ENCODE measurements around the gene CRX. TPM values are rescaled to one million over a fixed set of nuclear protein-coding genes. Genes with fewer than 3 reads are reported as not detected.

CRX gene
- total RNA-seq, 1 experiment from 2014 or later = not detected

DNA sequence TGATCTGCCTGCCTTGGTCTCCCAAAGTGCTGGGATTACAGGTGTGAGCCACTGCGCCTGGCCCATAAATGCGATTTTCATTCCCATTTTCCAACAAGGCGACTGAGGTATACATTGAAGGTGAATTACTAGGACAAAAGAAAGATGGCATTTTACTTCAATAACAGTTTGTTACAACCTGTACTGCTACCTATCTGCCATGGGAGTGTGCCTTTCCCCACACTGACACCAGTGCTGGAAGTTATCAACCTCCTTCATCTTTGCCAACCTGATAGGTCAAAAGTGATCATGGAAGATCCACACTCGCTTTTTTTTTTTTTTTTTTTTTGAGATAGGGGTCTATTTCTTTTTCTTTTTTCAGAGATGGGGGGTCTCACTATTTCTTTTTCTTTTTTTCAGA is 11.0 kb downstream of the CRX start:
- H3K9me3 ChIP-seq (ENCODE audit: insufficient read depth, low read depth) = no peaks in the 10 kb centered on the region; the same call in 1 of the 2 replicates
- intact Hi-C loops (cut with micrococcal nuclease; ENCODE audit: unreplicated experiment) = no loop called here
- no peaks in the 10 kb centered on the region for H4K20me1 ChIP-seq (ENCODE audit: insufficient read depth)
- no peak overlapping the region for H3K4me3 ChIP-seq
- BruUV-seq (replicated peaks) = no TSS peak
- no peak overlapping the region for H2AFZ ChIP-seq
- peaks cover 2% of the 10 kb centered on the region; the same call in 1 of the 2 replicates for H3F3A ChIP-seq (ENCODE audit: insufficient read depth, low read depth)
- no peaks in the 10 kb centered on the region for H3K36me3 ChIP-seq (ENCODE audit: low read depth)
- H3K27ac ChIP-seq = no peak overlapping the region
- ChIA-PET CTCF (no interaction called here), POLR2A (ENCODE audit: unreplicated experiment) (no interaction called here)
- peaks cover 34% of the 10 kb centered on the region for H3K27me3 ChIP-seq (ENCODE audit: insufficient read depth, low read depth)
- no peak overlapping the region for H3K4me2 ChIP-seq
- no peaks in the 10 kb centered on the region for H3K4me1 ChIP-seq (replicated peaks; ENCODE audit: insufficient read depth)
- no peak for DNase-seq
- no peaks in the 10 kb centered on the region for H3K79me2 ChIP-seq (ENCODE audit: low read depth)
- no peaks in the 10 kb centered on the region for H3K9me2 ChIP-seq (ENCODE audit: insufficient read depth)
- TF ChIP-seq EZH2 (IDR thresholded peaks at IDR 0.05; ENCODE audit: low read depth) = no peak
- TF ChIP-seq, protein P1, sequence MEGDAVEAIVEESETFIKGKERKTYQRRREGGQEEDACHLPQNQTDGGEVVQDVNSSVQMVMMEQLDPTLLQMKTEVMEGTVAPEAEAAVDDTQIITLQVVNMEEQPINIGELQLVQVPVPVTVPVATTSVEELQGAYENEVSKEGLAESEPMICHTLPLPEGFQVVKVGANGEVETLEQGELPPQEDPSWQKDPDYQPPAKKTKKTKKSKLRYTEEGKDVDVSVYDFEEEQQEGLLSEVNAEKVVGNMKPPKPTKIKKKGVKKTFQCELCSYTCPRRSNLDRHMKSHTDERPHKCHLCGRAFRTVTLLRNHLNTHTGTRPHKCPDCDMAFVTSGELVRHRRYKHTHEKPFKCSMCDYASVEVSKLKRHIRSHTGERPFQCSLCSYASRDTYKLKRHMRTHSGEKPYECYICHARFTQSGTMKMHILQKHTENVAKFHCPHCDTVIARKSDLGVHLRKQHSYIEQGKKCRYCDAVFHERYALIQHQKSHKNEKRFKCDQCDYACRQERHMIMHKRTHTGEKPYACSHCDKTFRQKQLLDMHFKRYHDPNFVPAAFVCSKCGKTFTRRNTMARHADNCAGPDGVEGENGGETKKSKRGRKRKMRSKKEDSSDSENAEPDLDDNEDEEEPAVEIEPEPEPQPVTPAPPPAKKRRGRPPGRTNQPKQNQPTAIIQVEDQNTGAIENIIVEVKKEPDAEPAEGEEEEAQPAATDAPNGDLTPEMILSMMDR (conservative IDR thresholded peaks at IDR 0.05) = no peak

DNA sequence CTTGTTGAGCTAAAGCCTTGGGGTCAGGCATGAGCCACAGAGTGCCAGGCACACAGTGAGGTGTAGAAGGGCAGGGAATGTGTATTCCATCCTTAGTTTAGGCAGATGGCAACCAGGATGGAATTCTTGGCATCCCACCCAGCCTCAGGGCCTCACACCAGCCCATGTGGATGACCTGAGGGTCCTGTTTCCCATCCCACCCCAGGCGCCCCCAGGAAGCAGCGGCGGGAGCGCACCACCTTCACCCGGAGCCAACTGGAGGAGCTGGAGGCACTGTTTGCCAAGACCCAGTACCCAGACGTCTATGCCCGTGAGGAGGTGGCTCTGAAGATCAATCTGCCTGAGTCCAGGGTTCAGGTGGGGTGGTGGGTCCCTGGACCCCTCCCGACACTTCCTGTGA is 14.3 kb downstream of the CRX start:
- TF ChIP-seq EZH2 (IDR thresholded peaks at IDR 0.05; ENCODE audit: low read depth) = no peak
- TF ChIP-seq, protein P1 (conservative IDR thresholded peaks at IDR 0.05) = no peak
- no TSS peak for BruUV-seq (replicated peaks)
- DNase-seq = no peak
- Histone ChIP-seq H4K20me1 (ENCODE audit: insufficient read depth) (no peaks in the 10 kb centered on the region), H3K27me3 (ENCODE audit: insufficient read depth, low read depth) (peaks cover 34% of the 10 kb centered on the region), H3K4me1 (replicated peaks; ENCODE audit: insufficient read depth) (no peaks in the 10 kb centered on the region), H3K36me3 (ENCODE audit: low read depth) (no peaks in the 10 kb centered on the region), H2AFZ (no peak overlapping the region), H3F3A (ENCODE audit: insufficient read depth, low read depth) (peaks cover 14% of the 10 kb centered on the region; the same call in 1 of the 2 replicates), H3K4me3 (no peak overlapping the region), H3K9me2 (ENCODE audit: insufficient read depth) (no peaks in the 10 kb centered on the region), H3K27ac (no peak overlapping the region), H3K79me2 (ENCODE audit: low read depth) (no peaks in the 10 kb centered on the region), H3K9me3 (ENCODE audit: insufficient read depth, low read depth) (peaks cover 11% of the 10 kb centered on the region), H3K4me2 (no peak overlapping the region)
- ChIA-PET POLR2A (ENCODE audit: unreplicated experiment) (no interaction called here), CTCF (no interaction called here)
- intact Hi-C loops (cut with micrococcal nuclease; ENCODE audit: unreplicated experiment) = no loop called here

- H4K20me1 ChIP-seq (ENCODE audit: insufficient read depth) = no peaks in the 10 kb centered on the region
- peaks cover 11% of the 10 kb centered on the region for H3K9me3 ChIP-seq (ENCODE audit: insufficient read depth, low read depth)
- no peaks in the 10 kb centered on the region for H3K4me1 ChIP-seq (replicated peaks; ENCODE audit: insufficient read depth)
- no TSS peak for BruUV-seq (replicated peaks)
- H3K27ac ChIP-seq = no peak overlapping the region
- CTCF ChIA-PET = no interaction called here
- H3F3A ChIP-seq (ENCODE audit: insufficient read depth, low read depth) = peaks cover 14% of the 10 kb centered on the region; the same call in 1 of the 2 replicates
- DNase-seq = no peak
- no peak overlapping the region for H3K4me3 ChIP-seq
- H3K27me3 ChIP-seq (ENCODE audit: insufficient read depth, low read depth) = peaks cover 49% of the 10 kb centered on the region
- no peak overlapping the region for H3K4me2 ChIP-seq
- H3K79me2 ChIP-seq (ENCODE audit: low read depth) = no peaks in the 10 kb centered on the region
- intact Hi-C loops (cut with micrococcal nuclease; ENCODE audit: unreplicated experiment) = no loop called here
- no peaks in the 10 kb centered on the region for H3K9me2 ChIP-seq (ENCODE audit: insufficient read depth)
- TF ChIP-seq, protein P1 (conservative IDR thresholded peaks at IDR 0.05) = no peak
- no peak for TF ChIP-seq EZH2 (IDR thresholded peaks at IDR 0.05; ENCODE audit: low read depth)
- H3K36me3 ChIP-seq (ENCODE audit: low read depth) = no peaks in the 10 kb centered on the region
- H2AFZ ChIP-seq = no peak overlapping the region
- POLR2A ChIA-PET (ENCODE audit: unreplicated experiment) = no interaction called here
Observed at GRCh38 chr19:47839411-47839810, 17.7 kb downstream of the CRX start.
